ENCODE data around the gene ZNF22.
A peak's percentile ranks its signal among the peaks of the same experiment; 100 is the strongest.

Gene ZNF22

GRCh38 chr10:44983066-44983894 is 17.4 kb upstream of the ZNF22 start:
- no peaks in the 10 kb centered on the region for H3K4me1 Mint-ChIP-seq
- no peaks in the 10 kb centered on the region for H3K27me3 Mint-ChIP-seq
- no peaks in the 10 kb centered on the region for H3K9me3 Mint-ChIP-seq
- ATAC-seq (replicated peaks; ENCODE audit: extremely low read depth, poor library complexity, severe bottlenecking), result no peak
- H3K36me3 Mint-ChIP-seq (ENCODE audit: insufficient read depth), result peaks cover 4% of the 10 kb centered on the region
- H3K4me3 Mint-ChIP-seq, result no peak overlapping the region
- DNase-seq (ENCODE audit: low spot score in 2 of 2), result no peak
- peak overlapping the region; percentile 41 for H3K27ac Mint-ChIP-seq (ENCODE audit: low read depth)

DNA sequence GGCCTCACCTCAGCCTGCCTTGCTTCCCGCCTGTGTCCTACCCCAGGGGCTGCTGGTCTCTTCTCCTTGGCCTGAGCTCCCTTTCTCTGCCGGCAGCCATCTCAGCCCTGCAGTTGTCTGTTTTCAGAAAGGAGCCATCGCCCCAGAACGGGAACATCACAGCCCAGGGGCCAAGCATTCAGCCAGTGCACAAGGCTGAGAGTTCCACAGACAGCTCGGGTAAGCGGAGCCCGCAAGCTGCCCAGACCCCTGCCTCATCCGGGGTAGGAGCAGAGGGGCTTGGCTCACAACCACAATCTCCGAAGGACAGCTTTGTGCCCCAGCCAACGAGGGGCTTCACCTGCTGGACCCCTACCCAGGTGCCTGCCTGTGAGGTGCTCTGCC is 16.8 kb upstream of the ZNF22 start:
- Mint-ChIP-seq H3K36me3 (ENCODE audit: insufficient read depth) (peaks cover 4% of the 10 kb centered on the region), H3K27ac (ENCODE audit: low read depth) (peak overlapping the region; percentile 41), H3K27me3 (no peaks in the 10 kb centered on the region), H3K4me3 (no peak overlapping the region), H3K9me3 (no peaks in the 10 kb centered on the region), H3K4me1 (no peaks in the 10 kb centered on the region)
- DNase-seq (ENCODE audit: low spot score in 2 of 2) (no peak), ATAC-seq (replicated peaks; ENCODE audit: extremely low read depth, poor library complexity, severe bottlenecking) (no peak)

DNA sequence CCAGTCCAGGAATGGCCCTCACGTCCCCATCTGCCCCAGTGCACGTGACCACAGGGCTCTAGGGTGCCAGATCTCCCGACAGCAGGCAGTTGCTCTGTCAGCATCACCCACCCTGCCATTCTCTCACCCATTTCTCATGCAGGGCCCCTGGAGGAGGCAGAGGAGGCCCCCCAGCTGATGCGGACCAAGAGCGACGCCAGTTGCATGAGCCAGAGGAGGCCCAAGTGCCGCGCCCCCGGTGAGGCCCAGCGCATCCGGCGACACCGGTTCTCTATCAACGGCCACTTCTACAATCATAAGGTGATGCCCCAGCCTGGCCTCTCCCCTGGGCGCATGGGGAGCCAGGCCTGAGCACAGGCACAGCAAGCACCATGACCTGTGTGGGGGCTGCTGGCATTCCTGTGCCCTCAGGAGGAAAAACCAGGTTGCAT is 16.0 kb upstream of the ZNF22 start:
- Mint-ChIP-seq H3K4me1 (no peaks in the 10 kb centered on the region), H3K9me3 (no peaks in the 10 kb centered on the region), H3K27ac (ENCODE audit: low read depth) (no peak overlapping the region), H3K27me3 (no peaks in the 10 kb centered on the region), H3K4me3 (no peak overlapping the region), H3K36me3 (ENCODE audit: insufficient read depth) (peaks cover 4% of the 10 kb centered on the region)
- DNase-seq (ENCODE audit: low spot score in 2 of 2), result no peak
- no peak for ATAC-seq (replicated peaks; ENCODE audit: extremely low read depth, poor library complexity, severe bottlenecking)

- DNase-seq (ENCODE audit: low spot score in 2 of 2), result no peak
Measured at GRCh38 chr10:44985175-44985681, 15.5 kb upstream of the ZNF22 start.

GRCh38 chr10:44986179-44986578 is 14.5 kb upstream of the ZNF22 start:
- Mint-ChIP-seq H3K4me1 (no peaks in the 10 kb centered on the region), H3K27me3 (no peaks in the 10 kb centered on the region), H3K4me3 (no peak overlapping the region), H3K27ac (ENCODE audit: low read depth) (no peak overlapping the region), H3K36me3 (ENCODE audit: insufficient read depth) (peaks cover 4% of the 10 kb centered on the region), H3K9me3 (no peaks in the 10 kb centered on the region)
- ATAC-seq (replicated peaks; ENCODE audit: extremely low read depth, poor library complexity, severe bottlenecking), result no peak
- no peak for DNase-seq (ENCODE audit: low spot score in 2 of 2)

More at GRCh38 chr10:44985175-44985681, 15.5 kb upstream of the ZNF22 start:
- H3K4me1 Mint-ChIP-seq, result no peaks in the 10 kb centered on the region
- peaks cover 4% of the 10 kb centered on the region for H3K36me3 Mint-ChIP-seq (ENCODE audit: insufficient read depth)
- no peak overlapping the region for H3K4me3 Mint-ChIP-seq
- no peak for ATAC-seq (replicated peaks; ENCODE audit: extremely low read depth, poor library complexity, severe bottlenecking)
- H3K27me3 Mint-ChIP-seq, result no peaks in the 10 kb centered on the region
- no peak overlapping the region for H3K27ac Mint-ChIP-seq (ENCODE audit: low read depth)
- no peaks in the 10 kb centered on the region for H3K9me3 Mint-ChIP-seq

DNA sequence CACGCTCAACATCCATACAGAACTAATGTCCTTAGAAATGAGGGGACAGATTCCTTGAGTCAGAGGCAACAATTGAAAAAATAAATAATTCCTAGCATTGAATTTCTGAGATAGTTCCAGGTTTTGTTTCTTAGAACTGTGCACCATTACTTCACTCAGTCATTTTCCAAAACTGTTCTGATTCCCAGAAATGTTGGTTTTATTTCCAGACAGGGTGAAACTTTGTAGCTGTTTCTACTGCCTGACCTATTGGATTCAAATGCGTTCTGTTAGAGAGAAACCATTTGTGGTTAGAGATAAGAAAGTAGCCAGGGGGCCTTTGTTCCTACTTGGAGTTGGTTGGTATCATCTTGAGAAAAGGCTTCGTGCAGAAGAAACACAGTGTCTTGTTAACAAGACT is 14.1 kb upstream of the ZNF22 start:
- no peak overlapping the region for H3K27ac Mint-ChIP-seq (ENCODE audit: low read depth)
- no peaks in the 10 kb centered on the region for H3K9me3 Mint-ChIP-seq
- H3K27me3 Mint-ChIP-seq, result no peaks in the 10 kb centered on the region
- DNase-seq (ENCODE audit: low spot score in 2 of 2) (no peak), ATAC-seq (replicated peaks; ENCODE audit: extremely low read depth, poor library complexity, severe bottlenecking) (no peak)
- peaks cover 4% of the 10 kb centered on the region for H3K36me3 Mint-ChIP-seq (ENCODE audit: insufficient read depth)
- no peak overlapping the region for H3K4me3 Mint-ChIP-seq
- H3K4me1 Mint-ChIP-seq, result no peaks in the 10 kb centered on the region

DNA sequence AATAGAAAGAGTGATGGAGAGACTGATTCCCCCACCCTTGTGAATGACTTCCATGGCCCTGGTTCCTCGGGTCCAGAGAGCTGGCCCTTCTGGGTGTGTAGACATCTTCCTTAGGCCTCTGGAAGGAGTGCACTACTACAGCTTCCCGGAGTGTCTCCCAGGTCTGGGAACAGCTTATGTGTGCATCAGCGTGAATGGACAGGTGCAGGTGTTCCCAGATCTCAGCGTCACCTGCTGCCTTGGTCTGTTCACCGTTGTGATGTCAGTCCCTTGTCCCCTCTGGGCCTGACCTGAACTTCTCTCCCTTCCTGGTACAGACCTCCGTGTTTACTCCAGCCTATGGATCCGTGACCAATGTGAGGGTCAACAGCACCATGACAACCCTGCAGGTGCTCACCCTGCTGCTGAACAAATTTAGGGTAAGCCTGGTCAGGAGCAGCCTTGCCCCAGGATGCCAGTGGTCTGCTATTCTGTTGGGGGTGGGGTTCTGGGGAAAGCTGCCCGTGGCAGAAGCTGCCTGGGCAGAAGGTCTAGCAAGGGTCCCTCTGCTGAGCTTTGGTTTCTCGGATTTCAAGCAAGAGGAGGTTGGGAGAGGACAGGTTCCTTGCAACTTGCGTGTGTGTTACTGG is 11.7 kb upstream of the ZNF22 start:
- Mint-ChIP-seq H3K9me3 (no peaks in the 10 kb centered on the region), H3K4me3 (no peak overlapping the region), H3K4me1 (no peaks in the 10 kb centered on the region), H3K36me3 (ENCODE audit: insufficient read depth) (peaks cover 7% of the 10 kb centered on the region), H3K27me3 (no peaks in the 10 kb centered on the region), H3K27ac (ENCODE audit: low read depth) (no peak overlapping the region)
- DNase-seq (ENCODE audit: low spot score in 2 of 2) (peak in 1 of 2 donors; percentile 5), ATAC-seq (replicated peaks; ENCODE audit: extremely low read depth, poor library complexity, severe bottlenecking) (no peak)

- Mint-ChIP-seq H3K36me3 (ENCODE audit: insufficient read depth) (peaks cover 4% of the 10 kb centered on the region), H3K27ac (ENCODE audit: low read depth) (no peak overlapping the region), H3K4me1 (peaks cover 3% of the 10 kb centered on the region), H3K4me3 (no peak overlapping the region), H3K9me3 (no peaks in the 10 kb centered on the region), H3K27me3 (no peaks in the 10 kb centered on the region)
- DNase-seq (ENCODE audit: low spot score in 2 of 2) (no peak), ATAC-seq (replicated peaks; ENCODE audit: extremely low read depth, poor library complexity, severe bottlenecking) (no peak)
Measured at GRCh38 chr10:44989597-44990301, 11.0 kb upstream of the ZNF22 start.

DNA sequence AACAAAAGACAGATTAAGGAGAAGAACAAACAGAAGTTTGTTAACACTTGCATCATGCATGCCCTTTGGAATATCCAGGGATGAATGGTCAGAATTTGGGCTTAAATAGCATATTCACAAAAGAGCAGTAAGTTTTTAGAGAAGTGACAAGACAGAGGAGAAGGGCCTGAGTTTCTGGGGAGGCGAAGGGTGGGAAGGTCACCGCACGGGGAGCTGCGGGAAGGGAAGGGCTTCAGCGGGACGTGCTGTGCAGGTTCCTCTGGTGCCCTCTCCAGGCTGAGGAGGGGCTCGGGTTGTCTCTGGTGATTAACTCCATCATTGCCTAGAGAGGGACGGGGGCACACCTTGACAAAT is 10.4 kb upstream of the ZNF22 start:
- Mint-ChIP-seq H3K4me1 (peaks cover 8% of the 10 kb centered on the region), H3K36me3 (ENCODE audit: insufficient read depth) (peaks cover 4% of the 10 kb centered on the region), H3K4me3 (no peak overlapping the region), H3K27ac (ENCODE audit: low read depth) (no peak overlapping the region), H3K9me3 (no peaks in the 10 kb centered on the region), H3K27me3 (no peaks in the 10 kb centered on the region)
- ATAC-seq (replicated peaks; ENCODE audit: extremely low read depth, poor library complexity, severe bottlenecking), result no peak
- no peak for DNase-seq (ENCODE audit: low spot score in 2 of 2)

DNA sequence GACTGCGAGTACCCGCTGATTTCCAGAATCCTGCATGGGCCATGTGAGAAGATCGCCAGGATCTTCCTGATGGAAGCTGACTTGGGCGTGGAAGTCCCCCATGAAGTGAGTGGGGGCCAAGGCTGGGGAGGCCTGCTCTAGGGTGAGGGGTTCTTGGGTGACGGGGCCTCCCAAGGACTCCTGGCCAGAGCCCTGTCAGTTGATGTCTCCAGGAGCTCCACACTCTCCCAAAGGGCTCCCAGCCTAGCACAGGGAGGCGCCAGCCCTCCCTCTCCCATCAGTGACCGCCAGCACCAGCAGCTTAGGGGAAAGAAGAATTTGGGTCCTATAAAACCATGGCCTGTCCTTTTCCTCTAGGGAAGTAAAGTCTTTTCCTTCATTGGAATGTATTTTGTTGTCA is 9.8 kb upstream of the ZNF22 start:
- peaks cover 15% of the 10 kb centered on the region for H3K4me1 Mint-ChIP-seq
- no peaks in the 10 kb centered on the region for H3K27me3 Mint-ChIP-seq
- H3K4me3 Mint-ChIP-seq, result no peak overlapping the region
- no peak overlapping the region for H3K27ac Mint-ChIP-seq (ENCODE audit: low read depth)
- ATAC-seq (replicated peaks; ENCODE audit: extremely low read depth, poor library complexity, severe bottlenecking) (no peak), DNase-seq (ENCODE audit: low spot score in 2 of 2) (peak in 1 of 2 donors; percentile 6)
- H3K36me3 Mint-ChIP-seq (ENCODE audit: insufficient read depth), result peaks cover 4% of the 10 kb centered on the region
- no peaks in the 10 kb centered on the region for H3K9me3 Mint-ChIP-seq

DNA sequence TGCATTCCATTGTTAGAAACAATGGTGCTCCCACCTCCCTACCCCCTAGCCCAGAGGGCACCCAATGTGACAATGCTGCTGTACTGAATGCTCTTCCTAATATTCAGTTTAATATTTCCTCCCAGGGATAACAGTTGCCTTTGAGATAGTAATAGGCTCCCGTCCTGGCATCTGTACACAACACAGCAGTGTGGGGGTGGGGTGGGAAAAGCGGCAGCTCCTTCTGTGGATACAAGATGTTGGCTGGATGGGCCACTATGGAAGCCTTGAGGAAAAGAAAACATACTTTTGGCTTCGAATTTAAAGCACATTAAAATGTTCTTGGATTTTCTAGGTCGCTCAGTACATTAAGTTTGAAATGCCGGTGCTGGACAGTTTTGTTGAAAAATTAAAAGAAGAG is 9.2 kb upstream of the ZNF22 start:
- peaks cover 3% of the 10 kb centered on the region for H3K36me3 Mint-ChIP-seq (ENCODE audit: insufficient read depth)

DNA sequence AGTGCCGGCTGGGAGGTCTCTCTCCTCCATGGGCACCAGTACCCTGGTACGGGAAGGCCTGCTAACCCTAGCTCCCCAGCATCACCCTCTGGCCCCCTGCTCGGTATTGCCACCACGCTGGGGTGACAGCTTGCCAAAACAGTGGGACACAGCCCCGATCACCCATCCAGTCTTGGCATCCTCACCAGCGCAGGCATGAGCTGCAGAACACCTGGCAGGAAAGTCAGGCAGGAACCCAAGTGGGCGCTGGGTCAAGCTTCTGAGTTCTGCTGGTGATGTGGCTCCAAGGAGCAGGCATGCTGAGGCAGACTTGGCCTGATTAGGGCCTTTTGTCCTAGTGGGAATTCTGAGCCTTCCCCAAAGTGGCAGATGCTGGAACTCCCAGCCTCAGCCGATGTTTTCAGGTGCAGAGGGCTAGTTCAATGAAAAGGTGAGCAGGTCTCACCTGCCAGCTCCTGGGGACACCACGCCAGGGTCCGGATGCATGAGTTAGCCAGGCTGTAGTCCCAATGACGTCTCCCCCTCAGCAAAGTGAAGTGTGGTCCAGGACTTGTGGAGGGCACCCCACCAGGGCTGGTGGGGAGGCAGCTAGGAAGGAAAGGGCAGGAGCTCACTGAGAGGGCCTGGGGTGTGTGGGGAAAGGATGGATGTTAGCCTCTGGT is 8.5 kb upstream of the ZNF22 start:
- Mint-ChIP-seq H3K4me1 (peaks cover 16% of the 10 kb centered on the region), H3K9me3 (no peaks in the 10 kb centered on the region), H3K4me3 (no peak overlapping the region), H3K36me3 (ENCODE audit: insufficient read depth) (peaks cover 3% of the 10 kb centered on the region), H3K27ac (ENCODE audit: low read depth) (peak overlapping the region; percentile 67), H3K27me3 (no peaks in the 10 kb centered on the region)
- peak in 1 of 2 donors; percentile 5 for DNase-seq (ENCODE audit: low spot score in 2 of 2)
- no peak for ATAC-seq (replicated peaks; ENCODE audit: extremely low read depth, poor library complexity, severe bottlenecking)

More for the DNA sequence above, 9.2 kb upstream of the ZNF22 start:
- no peak for ATAC-seq (replicated peaks; ENCODE audit: extremely low read depth, poor library complexity, severe bottlenecking)
- Mint-ChIP-seq H3K9me3 (no peaks in the 10 kb centered on the region), H3K27me3 (no peaks in the 10 kb centered on the region), H3K27ac (ENCODE audit: low read depth) (no peak overlapping the region), H3K4me3 (no peak overlapping the region), H3K4me1 (peaks cover 16% of the 10 kb centered on the region)
- DNase-seq (ENCODE audit: low spot score in 2 of 2), result no peak

All from central memory CD8-positive, alpha-beta T cell (primary cell).